ENCODE results near the gene DLD.

- TF ChIP-seq CTCF (IDR thresholded peaks at IDR 0.05; ENCODE audit: low read depth, low read length, missing input control) (no peak), JUND (IDR thresholded peaks at IDR 0.05) (no peak)
Observed at GRCh38 chr7:107847168-107847835, 43.7 kb upstream of the DLD start.

Measured in liver (tissue), 3 donors.